SU-DHL-6 (cell line): ENCODE results near the gene ID1.
"Not testable (repeated sequence)": the region's sequence is repeated elsewhere in the genome, so short reads cannot be mapped to it uniquely, and the experiment has no call there.

Source experiments
- H2AFZ ChIP-seq: fragments of 200-600 bp; sonication (generic); 2 replicates; pipeline ENCODE4 v1.6.1; 2014; ENCODE audit warnings: low read depth, mild to moderate bottlenecking, moderate library complexity, mixed read lengths, antibody characterized with exemption, low read length; ENCODE audit not compliant: severe bottlenecking
- H3F3A ChIP-seq: fragments of 200-600 bp; shearing (Covaris generic); 2 replicates; pipeline ENCODE4 v1.6.0; 2016; ENCODE audit warnings: antibody characterized with exemption, mild to moderate bottlenecking; ENCODE audit not compliant: insufficient read depth
- H3K27ac ChIP-seq: fragments of 200-600 bp; sonication (generic); 2 replicates; pipeline ENCODE4 v1.5.1; 2016; ENCODE audit warnings: low read depth, mild to moderate bottlenecking, low read length, moderate library complexity, mixed read lengths
- H3K27me3 ChIP-seq: fragments of 200-600 bp; sonication (generic), shearing (Covaris generic); 2 replicates; pipeline ENCODE4 v1.6.0; 2014; ENCODE audit warnings: mild to moderate bottlenecking, low read length
- H3K36me3 ChIP-seq: fragments of 200-600 bp; sonication (generic); 2 replicates; pipeline ENCODE4 v1.6.1; 2014; ENCODE audit warnings: mild to moderate bottlenecking, low read length, mixed read lengths
- H3K4me2 ChIP-seq: fragments of 300-600, 200-600 bp; shearing (Covaris generic), sonication (generic); 2 replicates; pipeline ENCODE4 v1.6.0; 2014; ENCODE audit warnings: low read length, low read depth, mild to moderate bottlenecking; ENCODE audit not compliant: poor library complexity, severe bottlenecking
- H3K4me3 ChIP-seq: fragments of 200-600 bp; sonication (generic); 2 replicates; pipeline ENCODE4 v1.5.1; 2014; ENCODE audit warnings: antibody characterized with exemption, low read length, mild to moderate bottlenecking, mixed read lengths; ENCODE audit not compliant: insufficient read depth, poor library complexity, severe bottlenecking
- H3K79me2 ChIP-seq: fragments of 200-600 bp; sonication (generic); 2 replicates; pipeline ENCODE4 v1.6.1; 2014; ENCODE audit warnings: mild to moderate bottlenecking, low read length, moderate library complexity; ENCODE audit not compliant: insufficient read depth
- H3K9ac ChIP-seq: fragments of 200-600 bp; sonication (generic); 2 replicates; pipeline ENCODE4 v1.7.0; 2014; ENCODE audit warnings: mild to moderate bottlenecking, low read length
- H3K9me2 ChIP-seq: fragments of 200-600 bp; sonication (generic); replicated peaks from 2 replicates; pipeline ENCODE4 v1.6.1; 2014; ENCODE audit warnings: low read length; ENCODE audit not compliant: insufficient read depth
- H3K9me3 ChIP-seq: fragments of 200-600 bp; sonication (generic); 2 replicates; pipeline ENCODE4 v1.6.1; 2014; ENCODE audit warnings: low read length, mixed read lengths; ENCODE audit not compliant: insufficient read depth
- H4K20me1 ChIP-seq: fragments of 200-600 bp; sonication (generic); 2 replicates; pipeline ENCODE4 v1.6.1; 2014; ENCODE audit warnings: low read depth, mild to moderate bottlenecking, antibody characterized with exemption, low read length, moderate library complexity, mixed read lengths
- EZH2phosphoT487 ChIP-seq: fragments of 200-600 bp; sonication (generic), shearing (Covaris generic); conservative IDR thresholded peaks from 2 replicates; pipeline ENCODE4 v1.6.1; 2018; ENCODE audit warnings: mild to moderate bottlenecking, antibody characterized with exemption, low read length, moderate library complexity, mixed read lengths
- TF ChIP-seq, protein P1 (sequence below): fragments of 200-600 bp; sonication (generic); IDR thresholded peaks from one replicate; pipeline ENCODE4 v1.5.1; 2017; ENCODE audit warnings: antibody characterized with exemption, mild to moderate bottlenecking, low read length, moderate library complexity; ENCODE audit not compliant: insufficient read depth, poor library complexity, severe bottlenecking

The ID1 gene

DNA sequence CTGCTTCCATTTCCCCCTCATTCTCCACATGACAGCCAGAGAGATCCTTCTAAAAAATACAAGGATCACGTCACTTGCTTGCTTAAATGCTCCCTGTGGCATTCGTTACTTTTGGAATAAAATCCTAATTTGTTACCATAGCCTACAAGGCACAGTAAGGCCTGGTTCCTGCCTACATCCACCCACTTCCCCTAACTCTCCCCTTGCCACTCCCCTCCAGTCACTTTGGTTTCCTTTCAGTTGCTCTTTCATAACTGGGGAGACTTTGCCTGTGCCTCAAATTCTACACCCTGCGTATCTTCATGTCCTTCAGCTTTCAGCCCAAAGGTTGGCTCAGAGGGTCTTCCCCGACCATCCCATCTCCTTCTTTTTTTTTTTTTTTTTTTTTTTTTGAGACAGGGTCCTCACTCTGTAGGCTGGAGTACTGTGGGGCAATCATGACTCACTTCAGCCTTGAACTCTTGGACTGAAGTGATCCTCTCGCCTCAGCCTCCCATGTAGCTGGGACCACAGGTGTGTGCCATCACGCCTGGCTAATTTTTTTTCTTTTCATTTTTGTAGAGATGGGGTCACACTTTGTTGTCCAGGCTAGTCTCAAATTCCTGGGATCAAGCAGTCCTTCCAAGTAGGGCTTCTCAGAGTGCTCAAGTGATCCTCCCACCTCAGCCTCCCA is 12.5 kb downstream of the ID1 start:
- no peaks in the 10 kb centered on the region for H3F3A ChIP-seq

GRCh38 chr20:31620246-31620645 is 15.2 kb downstream of the ID1 start:
- Histone ChIP-seq H3K79me2 (no peaks in the 10 kb centered on the region), H3K9me2 (no peaks in the 10 kb centered on the region), H3K27ac (no peak overlapping the region), H4K20me1 (no peaks in the 10 kb centered on the region), H3K9me3 (no peaks in the 10 kb centered on the region), H3K27me3 (no peaks in the 10 kb centered on the region), H3F3A (no peaks in the 10 kb centered on the region), H2AFZ (no peak overlapping the region), H3K9ac (no peak overlapping the region), H3K4me3 (no peak overlapping the region), H3K4me2 (no peak overlapping the region), H3K36me3 (no peaks in the 10 kb centered on the region)
- no peak for TF ChIP-seq EZH2phosphoT487
- TF ChIP-seq, protein P1, sequence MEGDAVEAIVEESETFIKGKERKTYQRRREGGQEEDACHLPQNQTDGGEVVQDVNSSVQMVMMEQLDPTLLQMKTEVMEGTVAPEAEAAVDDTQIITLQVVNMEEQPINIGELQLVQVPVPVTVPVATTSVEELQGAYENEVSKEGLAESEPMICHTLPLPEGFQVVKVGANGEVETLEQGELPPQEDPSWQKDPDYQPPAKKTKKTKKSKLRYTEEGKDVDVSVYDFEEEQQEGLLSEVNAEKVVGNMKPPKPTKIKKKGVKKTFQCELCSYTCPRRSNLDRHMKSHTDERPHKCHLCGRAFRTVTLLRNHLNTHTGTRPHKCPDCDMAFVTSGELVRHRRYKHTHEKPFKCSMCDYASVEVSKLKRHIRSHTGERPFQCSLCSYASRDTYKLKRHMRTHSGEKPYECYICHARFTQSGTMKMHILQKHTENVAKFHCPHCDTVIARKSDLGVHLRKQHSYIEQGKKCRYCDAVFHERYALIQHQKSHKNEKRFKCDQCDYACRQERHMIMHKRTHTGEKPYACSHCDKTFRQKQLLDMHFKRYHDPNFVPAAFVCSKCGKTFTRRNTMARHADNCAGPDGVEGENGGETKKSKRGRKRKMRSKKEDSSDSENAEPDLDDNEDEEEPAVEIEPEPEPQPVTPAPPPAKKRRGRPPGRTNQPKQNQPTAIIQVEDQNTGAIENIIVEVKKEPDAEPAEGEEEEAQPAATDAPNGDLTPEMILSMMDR, result no peak

More for the DNA sequence above, 12.5 kb downstream of the ID1 start:
- Histone ChIP-seq H3K4me3 (no peak overlapping the region), H3K4me2 (no peak overlapping the region), H3K9me2 (no peaks in the 10 kb centered on the region), H3K27me3 (no peaks in the 10 kb centered on the region), H3K9ac (no peak overlapping the region), H3K9me3 (no peaks in the 10 kb centered on the region), H3K36me3 (no peaks in the 10 kb centered on the region), H3K79me2 (no peaks in the 10 kb centered on the region), H2AFZ (no peak overlapping the region), H4K20me1 (no peaks in the 10 kb centered on the region), H3K27ac (no peak overlapping the region)
- TF ChIP-seq, protein P1, result no peak
- TF ChIP-seq EZH2phosphoT487, result no peak

DNA sequence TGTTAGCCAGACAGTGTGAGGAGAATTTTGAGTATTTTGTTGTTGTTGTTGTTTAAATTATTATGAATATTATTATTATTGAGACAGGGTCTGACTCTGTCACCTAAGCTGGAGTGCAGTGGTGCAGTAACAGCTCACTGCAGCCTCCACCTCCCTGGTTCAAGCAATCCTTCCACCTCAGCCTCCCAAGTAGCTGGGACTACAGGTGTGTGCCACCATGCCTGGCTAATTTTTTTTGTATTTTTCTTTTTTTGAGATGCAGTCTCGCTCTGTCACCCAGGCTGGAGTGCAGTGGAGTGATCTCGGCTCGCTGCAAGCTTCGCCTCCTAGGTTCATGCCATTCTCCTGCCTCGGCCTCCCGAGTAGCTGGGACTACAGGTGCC is 18.0 kb downstream of the ID1 start:
- not testable (repeated sequence) for H3K27ac ChIP-seq, H3F3A ChIP-seq, H3K27me3 ChIP-seq, H3K9me3 ChIP-seq, H3K4me2 ChIP-seq, H3K4me3 ChIP-seq, H3K9me2 ChIP-seq, H3K79me2 ChIP-seq, H3K36me3 ChIP-seq, H4K20me1 ChIP-seq, H2AFZ ChIP-seq, H3K9ac ChIP-seq

DNA sequence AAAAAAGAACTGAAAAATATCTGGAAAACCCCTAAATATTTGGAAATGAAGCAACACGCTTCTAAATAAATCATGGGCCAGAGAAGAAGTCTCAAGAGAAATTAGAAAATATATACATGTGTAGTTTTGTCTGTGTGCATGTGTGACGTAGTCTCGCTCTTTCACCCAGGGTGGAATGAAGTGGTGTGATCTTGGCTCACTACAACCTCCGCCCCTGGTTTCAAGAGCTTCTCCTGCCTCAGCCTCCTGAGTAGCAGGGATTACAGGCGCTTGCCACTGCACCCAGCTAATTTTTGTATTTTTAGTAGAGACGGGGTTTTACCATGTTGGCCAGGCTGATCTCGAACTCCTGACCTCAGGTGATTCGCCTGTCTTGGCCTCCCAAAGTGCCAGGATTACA is 21.4 kb downstream of the ID1 start:
- H2AFZ ChIP-seq, H3K79me2 ChIP-seq: not testable (repeated sequence)

DNA sequence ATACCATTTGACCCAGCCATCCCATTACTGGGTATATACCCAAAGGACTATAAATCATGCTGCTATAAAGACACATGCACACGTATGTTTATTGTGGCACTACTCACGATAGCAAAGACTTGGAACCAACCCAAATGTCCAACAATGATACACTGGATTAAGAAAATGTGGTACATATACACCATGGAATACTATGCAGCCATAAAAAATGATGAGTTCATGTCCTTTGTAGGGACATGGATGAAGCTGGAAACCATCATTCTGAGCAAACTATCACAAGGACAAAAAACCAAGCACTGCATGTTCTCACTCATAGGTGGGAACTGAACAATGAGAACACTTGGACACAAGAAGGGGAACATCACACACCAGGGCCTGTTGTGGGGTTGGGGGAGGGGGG is 23.0 kb downstream of the ID1 start:
- H3K9me2 ChIP-seq, H3K4me2 ChIP-seq, H3F3A ChIP-seq, H2AFZ ChIP-seq, H4K20me1 ChIP-seq, H3K9ac ChIP-seq, H3K27ac ChIP-seq, H3K36me3 ChIP-seq, H3K27me3 ChIP-seq, H3K9me3 ChIP-seq, H3K4me3 ChIP-seq, H3K79me2 ChIP-seq: not testable (repeated sequence)

More for the DNA sequence above, 21.4 kb downstream of the ID1 start:
- H3K27me3 ChIP-seq, H3K36me3 ChIP-seq, H3F3A ChIP-seq, H3K9me2 ChIP-seq, H3K4me2 ChIP-seq, H3K9me3 ChIP-seq, H3K4me3 ChIP-seq, H3K9ac ChIP-seq, H3K27ac ChIP-seq, H4K20me1 ChIP-seq: not testable (repeated sequence)
